Neural progenitor cell (in vitro differentiated cells): ENCODE measurements around the gene HMGB4.

Experiments
- EZH2 ChIP-seq: fragments of 200-600 bp; sonication (generic); IDR thresholded peaks from 2 replicates; pipeline ENCODE4 v1.6.1; 2017; ENCODE audit warnings: antibody characterized with exemption, mild to moderate bottlenecking, moderate library complexity
- EZH2phosphoT487 ChIP-seq: fragments of 200-600 bp; sonication (generic); IDR thresholded peaks from 2 replicates; pipeline ENCODE4 v1.6.1; 2017; ENCODE audit warnings: antibody characterized with exemption
- TF ChIP-seq, protein P1 (sequence below): fragments of 200-600 bp; sonication (generic); IDR thresholded peaks from 2 replicates; pipeline ENCODE4 v1.5.1; 2017; ENCODE audit warnings: antibody characterized with exemption, mild to moderate bottlenecking

DNA sequence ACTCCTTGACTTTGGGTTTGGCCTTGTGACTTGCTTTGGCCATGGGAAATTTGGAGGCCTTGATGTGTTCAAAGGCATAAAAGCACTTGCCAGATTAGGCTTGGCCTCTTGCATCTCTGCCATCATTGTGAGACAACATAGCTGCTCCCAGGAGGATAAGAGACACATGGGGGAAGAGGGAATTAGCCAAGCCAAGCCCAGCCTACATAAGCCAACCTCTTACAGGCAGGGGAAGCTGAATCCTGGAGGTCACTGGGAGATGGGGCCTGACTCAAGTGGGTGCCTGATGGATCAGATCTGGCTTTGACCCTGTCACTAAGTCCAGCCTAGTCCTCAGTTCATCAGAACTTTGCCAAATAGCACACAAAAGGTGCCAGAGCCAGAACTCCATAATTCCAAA is 37.6 kb upstream of the HMGB4 start:
- TF ChIP-seq, protein P1, sequence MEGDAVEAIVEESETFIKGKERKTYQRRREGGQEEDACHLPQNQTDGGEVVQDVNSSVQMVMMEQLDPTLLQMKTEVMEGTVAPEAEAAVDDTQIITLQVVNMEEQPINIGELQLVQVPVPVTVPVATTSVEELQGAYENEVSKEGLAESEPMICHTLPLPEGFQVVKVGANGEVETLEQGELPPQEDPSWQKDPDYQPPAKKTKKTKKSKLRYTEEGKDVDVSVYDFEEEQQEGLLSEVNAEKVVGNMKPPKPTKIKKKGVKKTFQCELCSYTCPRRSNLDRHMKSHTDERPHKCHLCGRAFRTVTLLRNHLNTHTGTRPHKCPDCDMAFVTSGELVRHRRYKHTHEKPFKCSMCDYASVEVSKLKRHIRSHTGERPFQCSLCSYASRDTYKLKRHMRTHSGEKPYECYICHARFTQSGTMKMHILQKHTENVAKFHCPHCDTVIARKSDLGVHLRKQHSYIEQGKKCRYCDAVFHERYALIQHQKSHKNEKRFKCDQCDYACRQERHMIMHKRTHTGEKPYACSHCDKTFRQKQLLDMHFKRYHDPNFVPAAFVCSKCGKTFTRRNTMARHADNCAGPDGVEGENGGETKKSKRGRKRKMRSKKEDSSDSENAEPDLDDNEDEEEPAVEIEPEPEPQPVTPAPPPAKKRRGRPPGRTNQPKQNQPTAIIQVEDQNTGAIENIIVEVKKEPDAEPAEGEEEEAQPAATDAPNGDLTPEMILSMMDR, result no peak
- TF ChIP-seq EZH2 (no peak), EZH2phosphoT487 (no peak)
